Breast epithelium (tissue), 4 donors: Measurements from ENCODE around the gene CCDC171. TPM values are rescaled to one million over a fixed set of nuclear protein-coding genes. Genes with fewer than 3 reads are reported as not detected.

Experiments
- DNase-seq, 2 donors: peaks; one replicate each; pipeline ENCODE4 v3.0.0-alpha.2; 2019; ENCODE audit warnings: low spot score in 2 of 2
- H3K27ac ChIP-seq, 2 donors: fragments of 200-600 bp; sonication (generic) in 1 of 2; one replicate each; pipeline ENCODE4 v1.5.1; 2016 to 2019; ENCODE audit warnings: mild to moderate bottlenecking in 1 of 2
- H3K27me3 ChIP-seq, 2 donors: fragments of 200-600 bp; sonication (generic) in 1 of 2; one replicate each; pipeline versions ENCODE4 v1.5.1 to v1.6.0; 2017 to 2019; ENCODE audit warnings: control low read depth in 1 of 2, mild to moderate bottlenecking in 1 of 2
- H3K36me3 ChIP-seq: fragments of 200-600 bp; one replicate; pipeline ENCODE4 v1.5.1; 2019
- H3K4me1 ChIP-seq, 2 donors: fragments of 200-600 bp; sonication (generic); one replicate each; pipeline ENCODE4 v1.5.1; 2016 to 2019; ENCODE audit warnings: control low read depth in 1 of 2
- H3K4me3 ChIP-seq, 3 donors: fragments of 200-600 bp; sonication (generic); 1 replicate in 2 of 3; 2 replicates in 1 of 3; pipeline ENCODE4 v1.5.1; 2016 to 2019; ENCODE audit warnings: mild to moderate bottlenecking in 3 of 3, moderate library complexity in 2 of 3
- H3K9me3 ChIP-seq, 2 donors: fragments of 200-600 bp; sonication (generic) in 1 of 2; one replicate each; pipeline ENCODE4 v1.5.1; 2016 to 2019; ENCODE audit warnings: control low read depth in 1 of 2
- POLR2A ChIP-seq: fragments of 450-650 bp; IDR thresholded peaks from one replicate; pipeline ENCODE4 v1.6.1; 2016; ENCODE audit warnings: antibody characterized with exemption, mild to moderate bottlenecking, moderate library complexity
- POLR2AphosphoS5 ChIP-seq, 3 donors: sonication (generic); formaldehyde crosslinking; IDR thresholded peaks; one replicate each; pipeline ENCODE4 v1.6.1; 2017; ENCODE audit warnings: antibody characterized with exemption in 3 of 3
- intact Hi-C: fragments of 100-400 bp; cut with DNase I; formaldehyde crosslinking; loops from one replicate; pipeline ENCODE4 v1.15.1; 2023; ENCODE audit warnings: low total_unique reads
- total RNA-seq, 3 donors: library from RNA; depleted of rRNA; stranded (reverse); fragments of >200 nt; gene quantifications; one replicate each; pipeline ENCODE4 v1.1.0, GENCODE V29; 2016
- TF ChIP-seq, protein P1 (sequence below), 3 donors: fragments of 450-650 bp; IDR thresholded peaks; one replicate each; pipeline ENCODE4 v1.5.1; 2016 to 2017; ENCODE audit warnings: antibody characterized with exemption in 3 of 3, mild to moderate bottlenecking in 3 of 3, moderate library complexity in 3 of 3

Gene CCDC171
- total RNA-seq, result 1 to 10 TPM; 4.8 to 8.8 (median 5.6) TPM

DNA sequence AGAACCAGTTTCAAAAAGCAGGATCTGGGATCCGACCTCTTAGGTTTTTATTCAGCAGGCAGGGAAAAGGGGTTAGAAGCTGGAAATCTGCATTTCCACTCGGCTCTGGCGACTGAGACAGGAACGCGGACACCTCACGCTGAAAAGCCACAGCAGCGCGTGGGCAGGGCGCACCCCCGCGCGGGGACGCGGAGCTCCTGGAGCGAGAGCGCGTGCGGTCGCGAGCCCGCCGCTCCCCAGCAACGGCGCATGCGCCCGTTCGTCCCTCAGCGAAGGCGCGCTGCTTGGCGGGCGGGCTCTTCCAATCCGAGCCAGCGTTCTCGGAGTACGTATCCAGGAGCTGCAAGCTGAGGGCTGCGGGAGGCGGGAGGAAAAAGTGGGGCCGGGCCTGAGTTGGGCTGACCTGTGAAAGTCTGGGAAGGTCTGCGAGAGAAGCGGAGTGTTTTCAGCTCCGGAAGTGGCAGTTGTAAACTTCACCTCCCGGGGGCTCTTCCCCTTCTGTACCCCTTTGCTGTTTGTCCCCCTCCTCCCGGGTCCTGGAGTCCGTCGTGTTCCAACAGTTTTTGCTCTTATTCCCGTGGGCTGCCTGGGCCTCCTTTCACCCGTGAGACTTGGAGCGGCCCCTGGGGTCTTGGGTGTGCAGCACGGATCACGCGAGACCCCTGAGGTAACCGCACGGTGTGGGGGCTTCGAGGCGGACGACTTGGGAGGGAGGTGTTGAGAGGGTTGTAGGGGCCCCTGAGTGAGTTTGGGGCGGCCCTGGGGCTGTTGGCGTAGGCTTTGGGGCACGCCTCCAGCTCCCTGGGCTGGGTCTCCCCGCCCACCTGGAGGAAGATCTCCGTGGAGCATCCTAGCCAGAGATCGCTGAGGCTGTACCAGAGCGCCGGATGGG, at the start of gene CCDC171:
Gene CCDC171 (plus strand): TSS at position 408 of the 892 bp plus-strand sequence. CDS start 11,046 bp downstream, outside the sequence.
- H3K36me3 ChIP-seq, result no peaks in the 10 kb centered on the region
- no peaks in the 10 kb centered on the region for H3K9me3 ChIP-seq
- peak within 1 kb of the TSS; percentile 62 to 84 (median 76) for H3K4me3 ChIP-seq
- peak within 1 kb of the TSS; percentile 90 to 92 for H3K27ac ChIP-seq
- intact Hi-C loops, result no loop called here
- no peaks in the 10 kb centered on the region for H3K27me3 ChIP-seq
- peak; percentile 91 to 92 for DNase-seq
- H3K4me1 ChIP-seq, result no peaks in the 10 kb centered on the region
- TF ChIP-seq, protein P1, sequence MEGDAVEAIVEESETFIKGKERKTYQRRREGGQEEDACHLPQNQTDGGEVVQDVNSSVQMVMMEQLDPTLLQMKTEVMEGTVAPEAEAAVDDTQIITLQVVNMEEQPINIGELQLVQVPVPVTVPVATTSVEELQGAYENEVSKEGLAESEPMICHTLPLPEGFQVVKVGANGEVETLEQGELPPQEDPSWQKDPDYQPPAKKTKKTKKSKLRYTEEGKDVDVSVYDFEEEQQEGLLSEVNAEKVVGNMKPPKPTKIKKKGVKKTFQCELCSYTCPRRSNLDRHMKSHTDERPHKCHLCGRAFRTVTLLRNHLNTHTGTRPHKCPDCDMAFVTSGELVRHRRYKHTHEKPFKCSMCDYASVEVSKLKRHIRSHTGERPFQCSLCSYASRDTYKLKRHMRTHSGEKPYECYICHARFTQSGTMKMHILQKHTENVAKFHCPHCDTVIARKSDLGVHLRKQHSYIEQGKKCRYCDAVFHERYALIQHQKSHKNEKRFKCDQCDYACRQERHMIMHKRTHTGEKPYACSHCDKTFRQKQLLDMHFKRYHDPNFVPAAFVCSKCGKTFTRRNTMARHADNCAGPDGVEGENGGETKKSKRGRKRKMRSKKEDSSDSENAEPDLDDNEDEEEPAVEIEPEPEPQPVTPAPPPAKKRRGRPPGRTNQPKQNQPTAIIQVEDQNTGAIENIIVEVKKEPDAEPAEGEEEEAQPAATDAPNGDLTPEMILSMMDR (IDR thresholded peaks at IDR 0.05), result no peak
- TF ChIP-seq POLR2A, result no peak
- TF ChIP-seq POLR2AphosphoS5 (IDR thresholded peaks at IDR 0.05), result peak; percentile 17 to 67 (median 56)

DNA sequence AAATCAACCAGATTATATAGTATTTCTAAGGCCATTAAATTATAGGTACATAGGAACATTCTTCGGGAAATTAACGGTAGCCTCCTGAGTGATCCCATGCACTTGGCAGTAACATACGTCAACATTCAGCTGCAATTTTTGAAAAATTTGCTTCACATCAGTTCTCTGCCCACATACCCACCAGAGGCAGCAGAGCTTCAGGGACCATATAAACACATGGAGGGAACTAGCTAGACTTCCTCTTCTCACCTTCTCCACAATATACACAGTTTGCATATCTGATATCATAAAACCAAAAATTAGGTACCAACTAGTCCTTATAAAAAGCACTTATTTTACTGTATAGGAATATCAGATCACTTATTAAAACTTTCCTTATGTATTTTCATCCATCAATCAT, 46.9 kb upstream of the CCDC171 start:
- H3K9me3 ChIP-seq, result no peaks in the 10 kb centered on the region
- H3K4me3 ChIP-seq, result no peak overlapping the region
- no peak for DNase-seq
- intact Hi-C loops, result loop anchor here (10.0 kb wide), 1 partner anchor 609 kb away; no protein-coding TSS in a partner anchor
- H3K27me3 ChIP-seq, result no peaks in the 10 kb centered on the region
- H3K27ac ChIP-seq, result no peak overlapping the region
- TF ChIP-seq POLR2AphosphoS5 (IDR thresholded peaks at IDR 0.05), result no peak
- no peaks in the 10 kb centered on the region for H3K36me3 ChIP-seq
- no peaks in the 10 kb centered on the region for H3K4me1 ChIP-seq

DNA sequence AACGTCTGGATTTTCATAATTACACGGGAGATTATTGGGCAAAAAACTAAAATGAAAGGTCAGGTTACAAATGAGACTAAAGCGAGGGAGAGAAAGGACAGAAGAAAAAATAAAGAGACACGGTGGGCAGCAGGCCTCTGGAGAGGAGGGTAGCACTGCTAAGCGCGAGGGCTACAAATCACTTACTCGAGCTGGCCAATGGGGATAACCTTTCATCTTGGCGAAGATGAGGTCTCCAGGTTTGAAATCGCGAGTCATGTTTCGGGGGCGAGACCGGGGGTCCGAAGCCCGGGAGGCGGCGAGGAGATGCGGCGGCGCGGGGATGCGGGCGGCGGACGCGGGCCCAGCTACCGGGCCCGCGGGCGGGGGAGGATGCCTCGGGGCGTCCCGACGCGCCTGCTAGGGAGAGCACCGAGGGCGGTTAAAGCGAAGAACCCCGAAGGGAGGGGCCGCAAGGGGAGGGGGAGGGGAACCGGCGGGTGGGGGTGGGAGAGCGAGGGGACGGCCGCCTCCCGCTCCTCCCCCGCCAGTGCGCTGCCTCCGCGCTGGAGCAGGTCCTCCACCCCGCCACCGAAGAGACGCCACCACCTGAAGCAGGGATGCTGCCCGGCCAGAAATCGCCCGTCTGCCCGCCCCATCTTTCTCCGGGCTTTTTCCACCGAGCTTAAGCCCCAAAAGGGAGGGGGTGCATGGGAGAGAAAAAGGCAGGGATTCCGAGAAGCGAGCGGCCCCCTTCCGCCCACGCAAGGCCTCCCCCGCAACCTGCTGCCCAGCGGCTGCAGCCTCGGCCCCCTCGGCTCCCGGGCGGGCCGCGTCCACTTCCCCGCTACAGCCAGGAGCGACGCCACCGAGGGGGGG, 42.7 kb upstream of the CCDC171 start:
- H3K27ac ChIP-seq, result peak overlapping the region; percentile 84 to 94
- H3K4me1 ChIP-seq, result no peaks in the 10 kb centered on the region
- intact Hi-C loops, result loop anchor here (10.0 kb wide), 1 partner anchor 605 kb away; no protein-coding TSS in a partner anchor
- H3K36me3 ChIP-seq, result no peaks in the 10 kb centered on the region
- TF ChIP-seq, protein P1 (IDR thresholded peaks at IDR 0.05), result no peak
- no peak for TF ChIP-seq POLR2A
- no peak for TF ChIP-seq POLR2AphosphoS5 (IDR thresholded peaks at IDR 0.05)
- H3K27me3 ChIP-seq, result no peaks in the 10 kb centered on the region
- no peaks in the 10 kb centered on the region for H3K9me3 ChIP-seq
- no peak for DNase-seq
- peak overlapping the region; percentile 83 to 99 (median 98) for H3K4me3 ChIP-seq

DNA sequence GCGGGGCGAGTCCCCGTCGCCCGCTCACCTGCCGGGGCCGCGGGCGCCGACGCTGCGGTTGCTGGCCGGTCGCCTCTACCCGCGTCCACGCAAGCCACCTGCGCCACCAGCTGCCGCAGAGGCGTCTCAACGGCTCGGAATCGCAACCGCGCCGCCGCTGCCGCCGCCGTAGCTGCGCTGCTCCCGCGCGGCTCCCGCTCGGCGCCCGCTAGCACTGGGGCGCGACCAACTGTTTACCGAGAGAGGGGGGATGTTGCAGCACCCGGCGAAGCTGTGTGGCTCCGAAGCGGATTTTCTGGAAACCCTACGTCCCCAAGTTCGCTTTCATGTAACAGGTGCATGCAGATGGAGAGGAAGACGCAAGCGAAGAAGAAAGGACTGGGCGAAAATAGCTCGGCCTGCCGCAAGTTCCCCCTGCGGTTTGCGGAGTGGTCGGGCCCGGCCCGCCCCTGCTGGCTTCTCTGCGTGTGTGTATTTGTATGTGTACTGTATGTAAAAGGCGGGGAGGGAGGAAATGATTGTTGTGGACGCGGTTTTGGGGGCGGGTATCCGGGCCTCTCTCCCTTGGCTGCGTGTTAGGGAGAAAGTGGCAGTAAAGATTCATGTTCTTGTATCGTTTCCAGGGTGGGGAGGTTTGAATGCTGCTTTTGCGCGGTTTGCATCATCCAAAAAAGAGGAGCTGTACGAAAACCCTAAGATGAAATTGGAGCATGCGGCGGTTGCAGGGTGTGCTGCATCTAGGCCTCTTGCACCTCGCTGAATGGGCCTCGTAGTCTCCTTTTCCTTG, 41.9 kb upstream of the CCDC171 start, which contains the start of gene PSIP1:
Gene PSIP1 (minus strand): TSS at position 182 of the 787 bp plus-strand sequence. CDS start 782 bp downstream, outside the sequence.
- Histone ChIP-seq H3K36me3 (no peaks in the 10 kb centered on the region), H3K4me1 (no peaks in the 10 kb centered on the region), H3K9me3 (no peaks in the 10 kb centered on the region), H3K4me3 (peak within 1 kb of the TSS; percentile 83 to 99 (median 98)), H3K27ac (peak within 1 kb of the TSS; percentile 84 to 94), H3K27me3 (no peaks in the 10 kb centered on the region)
- intact Hi-C loops, result no loop called here
- TF ChIP-seq, protein P1 (IDR thresholded peaks at IDR 0.05), result peak in 2 of 3 donors; percentile 44 to 45
- TF ChIP-seq POLR2A, result no peak
- TF ChIP-seq POLR2AphosphoS5 (IDR thresholded peaks at IDR 0.05), result peak; percentile 67 to 91 (median 71)
- peak; percentile 45 to 62 for DNase-seq

DNA sequence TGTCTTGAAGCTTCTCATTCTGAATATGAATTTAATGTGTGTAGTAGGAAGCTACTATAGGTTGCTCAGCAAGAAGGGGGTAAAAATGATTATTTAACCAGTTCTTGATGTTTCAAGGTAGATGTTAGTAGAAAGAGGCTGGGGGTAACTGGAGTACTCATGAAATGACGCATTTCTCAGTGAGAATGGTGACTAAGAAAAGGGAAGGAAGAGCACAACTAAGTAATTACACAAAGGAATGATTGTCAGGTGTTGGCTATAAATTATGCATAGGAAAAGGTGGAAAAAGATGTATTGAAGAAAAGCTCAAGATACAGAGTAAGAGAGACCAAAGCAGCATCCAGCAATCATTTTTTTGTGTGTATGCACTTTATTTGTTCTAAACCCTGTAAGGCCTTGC, 40.6 kb upstream of the CCDC171 start:
- no peaks in the 10 kb centered on the region for H3K4me1 ChIP-seq
- H3K4me3 ChIP-seq, result no peak overlapping the region
- H3K36me3 ChIP-seq, result no peaks in the 10 kb centered on the region
- no peak for TF ChIP-seq POLR2AphosphoS5 (IDR thresholded peaks at IDR 0.05)
- TF ChIP-seq POLR2A, result no peak
- TF ChIP-seq, protein P1 (IDR thresholded peaks at IDR 0.05), result no peak
- no peak overlapping the region for H3K27ac ChIP-seq
- intact Hi-C loops, result no loop called here
- no peaks in the 10 kb centered on the region for H3K27me3 ChIP-seq
- H3K9me3 ChIP-seq, result no peaks in the 10 kb centered on the region
- no peak for DNase-seq
